Measurements from ENCODE around the gene ADCY5.

The ADCY5 gene

GRCh38 chr3:123329636-123330340, 119.1 kb downstream of the ADCY5 start:
- no peak overlapping the region for H3K4me3 ChIP-seq (ENCODE audit: low read length)
- TF ChIP-seq, protein P1, sequence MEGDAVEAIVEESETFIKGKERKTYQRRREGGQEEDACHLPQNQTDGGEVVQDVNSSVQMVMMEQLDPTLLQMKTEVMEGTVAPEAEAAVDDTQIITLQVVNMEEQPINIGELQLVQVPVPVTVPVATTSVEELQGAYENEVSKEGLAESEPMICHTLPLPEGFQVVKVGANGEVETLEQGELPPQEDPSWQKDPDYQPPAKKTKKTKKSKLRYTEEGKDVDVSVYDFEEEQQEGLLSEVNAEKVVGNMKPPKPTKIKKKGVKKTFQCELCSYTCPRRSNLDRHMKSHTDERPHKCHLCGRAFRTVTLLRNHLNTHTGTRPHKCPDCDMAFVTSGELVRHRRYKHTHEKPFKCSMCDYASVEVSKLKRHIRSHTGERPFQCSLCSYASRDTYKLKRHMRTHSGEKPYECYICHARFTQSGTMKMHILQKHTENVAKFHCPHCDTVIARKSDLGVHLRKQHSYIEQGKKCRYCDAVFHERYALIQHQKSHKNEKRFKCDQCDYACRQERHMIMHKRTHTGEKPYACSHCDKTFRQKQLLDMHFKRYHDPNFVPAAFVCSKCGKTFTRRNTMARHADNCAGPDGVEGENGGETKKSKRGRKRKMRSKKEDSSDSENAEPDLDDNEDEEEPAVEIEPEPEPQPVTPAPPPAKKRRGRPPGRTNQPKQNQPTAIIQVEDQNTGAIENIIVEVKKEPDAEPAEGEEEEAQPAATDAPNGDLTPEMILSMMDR (IDR thresholded peaks at IDR 0.05; ENCODE audit: insufficient read depth, low read depth, low read length, missing control alignments): no peak
- DNase-seq (ENCODE audit: low read depth): no peak

DNA sequence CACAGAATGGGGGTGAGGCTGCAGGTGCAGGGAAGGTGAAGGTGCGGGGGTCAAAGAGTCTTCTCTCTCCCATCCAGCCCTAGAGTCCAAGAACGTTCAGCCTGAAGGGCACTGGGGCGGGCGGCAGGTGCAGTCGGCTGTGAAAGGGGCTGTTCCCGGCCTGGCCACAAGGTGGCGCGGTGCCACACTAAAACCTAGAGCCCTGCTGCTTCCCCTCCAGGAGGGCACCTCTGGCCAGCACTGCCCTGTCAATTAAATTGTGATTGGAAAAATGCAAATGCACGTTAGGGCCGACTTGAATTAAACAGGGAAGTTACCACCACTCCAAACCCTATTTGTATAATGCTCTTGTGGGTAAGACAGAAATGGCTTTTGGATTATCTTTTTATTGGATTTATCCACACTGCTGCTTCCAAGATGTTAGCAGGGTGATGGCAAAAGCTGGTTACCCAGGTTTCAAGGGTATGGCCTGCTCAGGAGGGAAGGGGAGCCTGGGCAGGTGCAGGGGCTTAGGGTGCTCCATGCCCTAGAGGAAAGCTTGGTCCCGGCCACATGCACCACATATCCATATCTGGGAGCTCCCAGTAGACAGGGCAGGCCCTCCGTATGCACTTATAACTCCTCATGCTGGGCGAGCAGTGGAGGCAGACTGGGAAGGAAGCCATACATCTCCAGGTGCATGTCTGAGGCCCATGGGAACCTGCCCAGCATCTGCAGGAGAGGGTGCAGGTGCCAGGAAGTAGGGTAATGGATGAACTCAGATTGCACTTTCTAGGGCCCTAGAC, 119.8 kb downstream of the ADCY5 start:
- TF ChIP-seq, protein P1 (IDR thresholded peaks at IDR 0.05; ENCODE audit: insufficient read depth, low read depth, low read length, missing control alignments): peak; percentile 90
- H3K4me3 ChIP-seq (ENCODE audit: low read length): no peak overlapping the region
- DNase-seq (ENCODE audit: low read depth): peak; percentile 62

- no peak for DNase-seq (ENCODE audit: low read depth)
- TF ChIP-seq, protein P1 (IDR thresholded peaks at IDR 0.05; ENCODE audit: insufficient read depth, low read depth, low read length, missing control alignments): no peak
- H3K4me3 ChIP-seq (ENCODE audit: low read length): no peak overlapping the region
These were observed 120.7 kb downstream of the ADCY5 start for GRCh38 chr3:123327956-123328850.

GRCh38 chr3:123327480-123327879, 121.4 kb downstream of the ADCY5 start:
- TF ChIP-seq, protein P1 (IDR thresholded peaks at IDR 0.05; ENCODE audit: insufficient read depth, low read depth, low read length, missing control alignments): no peak
- H3K4me3 ChIP-seq (ENCODE audit: low read length): no peak overlapping the region
- no peak for DNase-seq (ENCODE audit: low read depth)

GRCh38 chr3:123326531-123326930, 122.4 kb downstream of the ADCY5 start:
- H3K4me3 ChIP-seq (ENCODE audit: low read length): no peak overlapping the region
- no peak for DNase-seq (ENCODE audit: low read depth)
- TF ChIP-seq, protein P1 (IDR thresholded peaks at IDR 0.05; ENCODE audit: insufficient read depth, low read depth, low read length, missing control alignments): no peak

DNA sequence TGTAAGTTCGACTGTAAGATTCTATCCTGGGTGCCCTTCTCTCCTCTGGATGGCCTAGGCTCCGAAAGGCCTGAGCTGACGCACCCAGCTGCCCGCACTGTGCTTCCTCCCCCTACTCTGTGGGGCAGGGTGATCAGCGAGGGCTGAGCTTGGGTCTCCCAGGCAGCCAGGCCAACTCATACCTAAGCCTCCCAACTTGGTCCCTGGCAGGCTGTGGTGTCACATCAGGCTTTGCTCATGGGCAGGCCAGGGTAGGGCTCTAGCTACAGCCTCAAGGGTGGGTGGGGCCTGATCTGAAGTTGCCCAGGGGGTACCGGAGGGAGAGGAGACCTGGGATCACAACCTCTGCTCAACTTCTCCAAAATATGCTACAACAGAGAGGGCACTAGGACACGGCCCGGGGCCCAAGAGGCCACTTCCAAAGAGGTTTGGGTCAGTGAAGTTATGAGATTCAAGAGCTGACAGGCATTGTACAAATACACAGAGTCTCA, 123.1 kb downstream of the ADCY5 start:
- no peak for DNase-seq (ENCODE audit: low read depth)
- no peak overlapping the region for H3K4me3 ChIP-seq (ENCODE audit: low read length)
- TF ChIP-seq, protein P1 (IDR thresholded peaks at IDR 0.05; ENCODE audit: insufficient read depth, low read depth, low read length, missing control alignments): no peak
